22Rv1 (cell line): ENCODE data around the gene RUBCNL.

Experiments used
- CTCF ChIP-seq: fragments of 450-650 bp; IDR thresholded peaks from 2 replicates; pipeline ENCODE4 v1.5.1; 2017; ENCODE audit warnings: mild to moderate bottlenecking
- ZFX ChIP-seq: fragments of 450-650 bp; IDR thresholded peaks from 2 replicates; pipeline ENCODE4 v1.6.1; 2017; ENCODE audit warnings: antibody characterized with exemption, borderline replicate concordance

GRCh38 chr13:46352805-46353204 lies 34.2 kb downstream of the RUBCNL start:
- TF ChIP-seq CTCF (no peak), ZFX (no peak)
